GM19035 (cell line): ENCODE measurements around the gene SAPCD2.
A peak's percentile ranks its signal among the peaks of the same experiment; 100 is the strongest.

ENCODE experiments used
- ATAC-seq: cut with Tn5 transposase; IDR thresholded peaks from one replicate; pipeline ENCODE4 v1.9.1; 2021; ENCODE audit not compliant: unreplicated experiment

The SAPCD2 gene

GRCh38 chr9:137107312-137107921 lies 37.1 kb upstream of the SAPCD2 start:
- no peak for ATAC-seq

- no peak for ATAC-seq
These were observed 36.4 kb upstream of the SAPCD2 start for GRCh38 chr9:137106662-137107250.

GRCh38 chr9:137105814-137106661 lies 35.7 kb upstream of the SAPCD2 start:
- ATAC-seq = no peak

- no peak for ATAC-seq
These were observed 33.0 kb upstream of the SAPCD2 start for GRCh38 chr9:137103206-137103999.

- no peak for ATAC-seq
These were observed 28.9 kb upstream of the SAPCD2 start for GRCh38 chr9:137099231-137099630.

GRCh38 chr9:137097761-137098462 lies 27.6 kb upstream of the SAPCD2 start:
- ATAC-seq = no peak

DNA sequence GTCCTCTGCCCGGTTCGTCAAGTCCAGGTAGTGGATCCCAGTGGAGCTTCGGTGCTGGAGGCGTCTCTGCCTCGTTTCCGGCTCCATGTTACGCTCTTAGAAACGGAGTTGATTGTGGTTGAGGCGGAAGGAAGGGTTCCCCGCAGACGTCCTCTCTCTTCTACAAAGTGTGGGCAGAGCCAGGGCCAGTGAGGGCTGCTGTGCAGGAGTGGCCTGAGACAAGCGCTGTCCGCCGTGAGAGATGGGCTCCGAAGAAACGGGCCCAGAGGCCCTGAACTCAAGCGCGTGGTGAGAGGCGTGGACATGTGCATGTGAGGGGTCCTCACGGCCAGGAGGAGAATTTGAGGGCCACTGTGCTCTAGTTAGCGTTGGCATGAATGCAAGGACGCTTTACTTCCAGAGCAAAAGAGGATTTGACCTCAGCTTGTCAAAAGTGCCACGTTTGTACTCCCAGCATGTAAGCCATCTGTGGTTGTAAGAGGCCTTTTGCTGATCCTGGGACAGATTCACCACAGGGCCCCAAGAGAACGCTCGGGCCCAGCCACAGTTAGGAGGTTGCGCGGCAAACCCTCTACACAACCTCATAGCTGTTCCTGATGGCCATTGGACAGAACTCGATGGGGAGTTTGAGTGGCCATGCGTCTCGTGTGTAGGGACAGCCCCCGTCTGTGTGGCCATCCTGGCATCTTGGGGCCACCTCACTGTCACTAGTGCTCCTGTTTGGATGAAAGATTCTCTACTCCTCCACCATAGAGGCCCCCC lies 26.6 kb upstream of the SAPCD2 start:
- no peak for ATAC-seq

DNA sequence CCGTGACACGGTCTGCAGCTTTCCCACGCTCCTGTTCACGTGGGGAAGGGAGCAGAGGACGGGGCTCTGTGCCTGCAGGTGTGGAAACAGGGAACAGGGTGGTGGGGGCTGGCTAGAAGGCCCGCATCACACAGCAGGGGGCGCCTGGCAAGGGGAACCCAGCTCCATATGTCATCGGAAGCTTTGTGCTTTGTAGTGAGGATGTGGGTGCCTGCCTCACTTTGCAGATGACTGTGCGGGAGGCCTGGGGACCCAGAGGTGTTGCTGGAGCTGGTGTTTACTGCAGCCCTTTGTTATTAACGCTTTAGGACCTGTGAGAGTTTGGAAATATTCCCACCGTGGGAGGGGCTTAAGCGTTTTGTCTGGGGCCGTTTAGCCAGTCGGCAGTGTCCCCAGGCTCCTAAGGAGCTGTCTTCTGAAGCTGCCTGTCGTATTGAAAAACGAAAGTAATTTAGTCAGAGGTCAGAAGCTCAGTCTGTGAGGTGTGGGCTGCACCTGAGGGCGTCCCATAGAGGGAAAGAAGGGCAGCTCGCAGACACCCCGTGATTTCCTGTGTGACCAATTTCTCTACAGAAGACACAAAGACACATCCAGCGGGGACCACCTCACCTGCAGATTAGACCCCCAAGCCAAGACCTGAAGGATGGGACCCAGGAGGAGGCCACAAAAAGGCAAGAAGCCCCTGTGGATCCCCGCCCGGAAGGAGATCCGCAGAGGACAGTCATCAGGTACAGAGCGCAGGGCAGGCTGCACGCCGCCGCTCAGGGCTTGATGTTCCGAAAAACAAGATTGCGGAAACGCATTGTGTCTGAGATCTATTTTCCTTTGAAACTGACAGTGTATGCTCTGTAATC lies 25.5 kb upstream of the SAPCD2 start:
- ATAC-seq = peak; percentile 91

GRCh38 chr9:137089232-137089947 lies 19.0 kb upstream of the SAPCD2 start:
- ATAC-seq = no peak

- ATAC-seq = no peak
These were observed 17.8 kb upstream of the SAPCD2 start for GRCh38 chr9:137088121-137088520.

DNA sequence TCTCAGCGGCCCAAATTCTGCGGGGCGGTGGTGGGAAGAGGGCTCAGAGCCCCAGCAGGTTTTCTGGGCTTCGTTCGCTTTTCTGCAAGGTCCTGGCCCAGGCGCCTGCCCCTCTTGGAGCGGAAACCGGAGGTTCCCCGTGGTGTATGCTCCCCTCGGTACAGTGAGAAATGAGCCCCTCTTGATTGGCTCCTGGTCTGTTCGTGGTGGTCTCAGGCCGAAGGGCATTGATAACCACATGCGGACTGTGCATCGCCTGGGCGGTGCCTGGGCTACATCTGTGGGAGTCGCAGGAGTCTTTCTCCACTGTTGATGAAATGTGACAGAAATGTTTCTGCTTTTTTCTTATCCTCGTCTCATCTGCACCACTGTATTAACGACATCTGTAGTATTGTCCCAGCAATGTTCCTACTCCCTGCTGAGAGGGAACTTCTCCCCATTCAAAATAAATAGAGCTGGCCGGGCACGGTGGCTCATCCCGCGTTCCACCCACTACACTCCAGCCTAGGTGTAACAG lies 17.1 kb upstream of the SAPCD2 start:
- ATAC-seq = no peak

DNA sequence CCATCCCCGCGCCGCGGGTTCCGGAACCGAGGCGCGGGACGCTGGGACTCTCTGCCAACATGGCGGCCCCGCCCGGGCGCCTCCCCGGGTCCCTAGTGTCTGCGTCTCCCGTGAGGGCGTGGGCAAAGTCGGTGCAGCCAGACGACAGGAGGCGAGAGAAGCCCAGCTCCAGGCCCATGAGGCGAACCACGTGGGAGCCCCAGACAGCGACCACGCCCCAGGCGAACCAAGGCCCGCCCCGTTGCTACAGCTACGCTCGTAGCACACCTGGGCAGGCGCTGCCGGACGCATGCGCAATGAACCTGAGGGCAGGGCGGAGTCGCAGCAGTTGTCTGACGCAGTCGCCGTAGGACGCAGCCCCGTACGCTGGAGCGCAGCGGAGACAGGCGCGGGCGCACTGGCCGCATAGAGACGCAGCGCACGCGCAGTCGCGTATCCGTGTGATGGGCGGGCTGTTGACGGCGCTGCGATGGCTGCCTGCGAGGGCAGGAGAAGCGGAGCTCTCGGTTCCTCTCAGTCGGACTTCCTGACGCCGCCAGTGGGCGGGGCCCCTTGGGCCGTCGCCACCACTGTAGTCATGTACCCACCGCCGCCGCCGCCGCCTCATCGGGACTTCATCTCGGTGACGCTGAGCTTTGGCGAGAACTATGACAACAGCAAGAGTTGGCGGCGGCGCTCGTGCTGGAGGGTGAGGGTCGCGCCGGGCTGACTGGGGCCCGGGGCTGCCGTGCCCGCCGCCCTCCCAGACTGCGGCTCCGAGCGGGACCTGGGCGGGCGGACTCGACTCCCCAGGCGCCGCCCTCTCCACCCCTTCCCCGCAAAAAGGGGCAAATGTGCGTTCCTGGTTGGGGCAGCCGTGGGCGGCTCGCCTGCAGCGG lies 16.4 kb upstream of the SAPCD2 start, which contains the start of gene MAN1B1:
Gene MAN1B1 (plus strand): TSS at position 455 of the 878 bp plus-strand sequence. CDS start 15 bp downstream, at position 470.
- peak; percentile 84 for ATAC-seq

DNA sequence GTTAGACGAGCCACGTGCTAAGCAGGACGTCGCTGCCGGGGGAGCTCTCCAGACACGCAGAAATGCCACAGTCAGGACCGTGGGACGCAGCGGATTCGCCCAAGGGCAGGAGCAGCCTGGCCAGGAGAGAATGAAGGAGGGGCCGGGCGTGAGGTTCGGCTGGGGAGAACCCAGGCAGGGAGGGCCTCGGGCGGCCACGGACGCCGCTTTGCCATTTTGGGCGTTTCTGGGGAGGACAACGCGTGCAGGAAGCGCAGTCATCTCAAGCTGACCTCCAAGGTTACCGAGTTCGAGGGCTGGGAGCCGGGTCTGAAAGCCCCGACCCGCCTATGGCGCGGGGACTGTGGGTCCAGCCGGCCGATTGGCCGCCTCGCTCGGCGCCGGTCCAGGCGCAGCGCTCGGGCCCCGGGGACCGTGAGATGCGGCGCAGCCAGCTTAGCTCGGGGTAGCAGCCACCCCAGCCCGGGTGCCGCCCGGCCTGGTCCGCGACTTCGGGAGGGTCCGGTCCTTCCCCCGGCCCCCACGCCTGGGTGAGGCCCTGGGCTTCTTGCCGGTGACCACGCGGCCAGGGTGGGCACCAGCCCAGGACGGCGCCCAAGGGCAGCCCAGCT lies 15.7 kb upstream of the SAPCD2 start:
- no peak for ATAC-seq

DNA sequence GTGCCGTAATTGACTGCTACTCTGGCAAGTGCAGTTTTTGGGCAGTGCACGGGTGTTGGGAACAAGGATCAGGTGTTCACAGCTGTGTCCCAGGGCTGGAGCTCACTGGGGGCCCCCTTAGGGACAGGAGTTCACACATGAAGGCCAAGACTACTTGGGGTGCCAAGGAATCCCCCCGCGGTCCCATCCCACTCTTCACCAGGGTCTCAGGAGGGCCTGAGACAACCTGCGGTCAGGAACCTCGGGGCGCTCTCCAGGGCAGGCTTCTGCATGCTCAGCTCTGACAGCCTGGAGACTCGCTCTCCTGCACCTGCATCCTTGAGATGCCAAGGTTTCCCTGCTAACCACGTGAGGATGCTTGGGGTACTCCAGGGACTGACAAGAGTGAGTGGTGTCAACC lies 14.2 kb upstream of the SAPCD2 start:
- ATAC-seq = no peak

DNA sequence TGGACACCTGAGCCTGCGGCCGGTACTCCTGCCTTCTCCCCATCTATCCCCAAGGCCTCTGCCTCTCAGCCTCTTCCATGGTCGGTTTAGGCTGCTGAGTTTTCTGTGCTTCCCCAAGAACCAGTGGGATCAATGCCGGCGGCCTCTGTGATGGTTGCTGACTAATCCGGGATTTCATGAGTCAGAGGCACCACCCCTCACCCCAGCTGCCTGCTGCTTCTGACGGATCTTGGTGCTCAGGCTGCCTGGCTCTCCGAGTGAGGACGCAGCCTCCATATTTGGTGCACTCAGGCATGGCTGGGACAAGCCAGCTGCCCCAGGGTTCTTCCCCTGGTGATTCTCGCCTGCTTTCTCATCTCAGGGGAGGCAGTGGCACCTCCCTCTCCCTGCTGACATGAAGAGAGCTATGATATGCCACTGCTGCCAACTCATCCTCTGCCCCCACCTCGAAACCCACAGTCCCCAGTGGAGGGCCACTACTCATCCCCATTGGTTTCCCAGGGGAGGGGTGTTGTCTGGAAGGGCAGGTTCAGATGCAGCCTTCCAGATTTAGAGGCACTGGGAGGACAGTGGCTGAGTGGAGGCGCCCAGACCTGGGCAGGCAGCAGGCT lies 13.1 kb upstream of the SAPCD2 start:
- no peak for ATAC-seq

- no peak for ATAC-seq
These were observed 12.6 kb upstream of the SAPCD2 start for GRCh38 chr9:137082925-137083290.
